ENCODE data around the gene ALG14.

- TF ChIP-seq CTCF (IDR thresholded peaks at IDR 0.05; ENCODE audit: borderline replicate concordance, extremely low read depth, low read length, poor library complexity, severe bottlenecking) (no peak), EZH2 (IDR thresholded peaks at IDR 0.05; ENCODE audit: borderline replicate concordance, low read depth, low read length, severe bottlenecking) (no peak)
These were observed 30.5 kb downstream of the ALG14 start for GRCh38 chr1:95042286-95042685.

Measured in DND-41 (cell line).